GM19328 (cell line): ENCODE results near the gene NUP214.
"Not testable (repeated sequence)": the region's sequence is repeated elsewhere in the genome, so short reads cannot be mapped to it uniquely, and the experiment has no call there.

Source experiments
- ATAC-seq: cut with Tn5 transposase; IDR thresholded peaks from one replicate; pipeline ENCODE4 v1.9.1; 2021; ENCODE audit warnings: mild to moderate bottlenecking, moderate library complexity; ENCODE audit not compliant: unreplicated experiment

NUP214 gene

GRCh38 chr9:131115360-131115742 lies 10.0 kb upstream of the NUP214 start:
- ATAC-seq, result not testable (repeated sequence)

DNA sequence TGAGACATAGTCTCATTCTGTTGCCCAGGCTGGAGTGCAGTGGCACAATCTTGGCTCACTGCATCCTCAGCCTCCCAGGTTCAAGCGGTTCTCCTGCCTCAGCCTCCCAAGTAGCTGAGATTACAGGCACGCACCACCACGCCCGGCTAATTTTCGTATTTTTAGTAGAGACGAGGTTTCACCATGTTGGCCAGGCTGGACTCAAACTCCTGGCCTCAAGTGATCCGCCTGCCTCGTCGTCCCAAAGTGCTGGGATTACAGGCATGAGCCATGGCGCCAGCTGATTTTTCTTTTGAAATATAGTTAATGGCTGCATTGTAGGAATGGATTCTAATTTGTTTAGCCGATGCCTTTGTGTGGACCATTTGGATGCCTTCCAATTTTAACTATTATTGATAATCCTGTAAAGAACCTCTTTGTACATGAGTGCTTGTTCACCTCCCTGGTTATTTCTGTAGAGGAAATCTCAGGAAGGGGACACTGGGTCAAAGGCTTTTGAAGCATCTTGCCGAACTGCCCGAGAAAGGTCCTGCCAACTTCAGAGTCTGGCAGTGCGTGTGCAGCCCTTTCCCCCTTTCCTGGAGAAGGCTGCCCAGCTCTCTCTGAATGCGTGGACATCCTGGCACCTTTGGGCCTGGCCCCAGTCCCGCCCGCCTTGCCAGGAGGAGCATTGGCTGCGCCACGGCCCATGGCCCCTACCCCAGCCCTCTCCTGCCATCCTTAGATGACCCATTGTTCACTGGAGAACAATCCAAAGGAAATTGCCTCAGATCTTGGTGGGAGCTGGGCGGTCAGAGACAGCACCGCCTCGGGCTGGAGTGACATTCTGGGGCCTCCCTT lies 8.9 kb upstream of the NUP214 start:
- no peak for ATAC-seq

GRCh38 chr9:131117121-131117761 lies 8.1 kb upstream of the NUP214 start:
- ATAC-seq, result no peak

- ATAC-seq, result no peak
These were observed 7.6 kb upstream of the NUP214 start for GRCh38 chr9:131117762-131118145.

GRCh38 chr9:131119600-131119999 lies 5.8 kb upstream of the NUP214 start:
- no peak for ATAC-seq

- ATAC-seq, result no peak
These were observed 4.7 kb upstream of the NUP214 start for GRCh38 chr9:131120620-131121228.

DNA sequence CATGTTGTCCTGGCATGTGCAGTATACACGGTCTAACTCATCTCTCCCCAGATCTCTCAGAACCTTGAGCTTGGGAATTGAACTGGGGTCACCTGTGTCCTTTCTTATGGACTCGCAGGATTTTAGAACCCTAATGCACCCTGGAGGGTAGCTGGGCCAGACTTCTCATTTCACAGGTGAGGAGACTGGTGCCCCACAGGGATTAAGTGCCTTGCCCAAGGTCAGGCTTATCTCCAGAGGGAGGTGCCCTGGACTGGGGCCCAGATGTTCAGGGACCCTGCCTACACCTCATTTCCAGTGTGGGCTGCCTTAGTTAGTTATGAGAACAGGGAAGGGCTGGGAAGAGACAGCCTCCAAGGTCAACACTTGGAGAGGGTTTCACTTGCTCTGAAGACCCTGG lies 4.0 kb upstream of the NUP214 start:
- ATAC-seq, result no peak

- no peak for ATAC-seq
These were observed 3.2 kb upstream of the NUP214 start for GRCh38 chr9:131122158-131122557.

- ATAC-seq, result no peak
These were observed 423 bp upstream of the NUP214 start for GRCh38 chr9:131125038-131125287.

DNA sequence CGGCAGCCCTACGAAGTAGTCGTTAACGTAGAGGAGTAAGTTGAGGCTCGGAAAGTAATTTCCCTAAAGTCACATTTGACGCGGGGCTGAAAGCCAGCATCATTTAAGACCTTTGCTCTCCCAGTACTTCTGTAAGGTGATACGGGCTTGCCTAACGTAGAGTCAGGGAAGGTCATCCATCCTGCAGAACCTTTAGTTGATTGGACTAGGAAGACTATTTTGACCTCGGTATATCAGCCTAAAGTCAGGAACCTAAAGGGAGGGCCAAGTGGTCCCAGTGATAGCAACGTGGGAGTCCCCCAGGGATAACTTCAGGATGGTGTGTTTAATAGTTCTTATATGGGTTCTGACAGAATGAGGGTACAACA lies 657 bp downstream of the NUP214 start:
- ATAC-seq, result no peak

GRCh38 chr9:131129183-131129582 lies 3.8 kb downstream of the NUP214 start:
- ATAC-seq, result no peak

- no peak for ATAC-seq
These were observed 13.3 kb downstream of the NUP214 start for GRCh38 chr9:131138676-131139075.

DNA sequence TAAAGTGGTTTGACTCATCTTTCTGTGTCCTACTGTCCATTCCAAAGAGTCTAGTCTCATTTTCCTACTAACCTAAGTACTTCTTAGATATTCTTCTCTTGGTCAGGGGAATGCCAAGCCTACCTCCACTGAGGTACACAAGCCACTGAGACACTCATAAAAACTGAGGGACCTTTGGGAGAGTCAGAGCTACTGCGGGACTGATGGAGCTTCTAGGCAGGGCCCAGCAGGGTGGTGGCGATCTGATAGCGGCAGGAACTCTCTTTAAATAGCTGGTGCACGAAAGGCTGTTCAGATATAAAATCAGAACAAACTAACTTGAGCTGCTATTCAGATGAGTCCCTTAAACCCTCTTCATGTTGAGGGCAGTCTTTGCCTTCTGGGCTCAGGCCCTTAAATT lies 14.7 kb downstream of the NUP214 start:
- no peak for ATAC-seq

DNA sequence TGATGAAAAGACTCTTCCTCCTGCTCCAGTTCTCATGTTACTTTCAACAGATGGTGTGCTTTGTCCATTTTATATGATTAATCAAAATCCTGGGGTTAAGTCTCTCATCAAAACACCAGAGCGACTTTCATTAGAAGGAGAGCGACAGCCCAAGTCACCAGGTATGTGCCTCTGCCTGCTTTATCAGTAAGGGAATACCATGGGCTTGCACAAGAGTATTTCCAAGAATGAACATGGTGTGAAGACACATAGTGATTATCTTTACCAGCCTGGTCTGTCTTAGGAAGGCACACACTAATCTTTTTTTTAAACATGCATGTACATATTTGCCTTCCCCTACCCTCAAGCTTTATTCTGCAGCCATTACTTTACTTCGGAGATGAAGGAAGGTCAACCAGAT lies 15.2 kb downstream of the NUP214 start:
- no peak for ATAC-seq

GRCh38 chr9:131142160-131142559 lies 16.8 kb downstream of the NUP214 start:
- ATAC-seq, result no peak

DNA sequence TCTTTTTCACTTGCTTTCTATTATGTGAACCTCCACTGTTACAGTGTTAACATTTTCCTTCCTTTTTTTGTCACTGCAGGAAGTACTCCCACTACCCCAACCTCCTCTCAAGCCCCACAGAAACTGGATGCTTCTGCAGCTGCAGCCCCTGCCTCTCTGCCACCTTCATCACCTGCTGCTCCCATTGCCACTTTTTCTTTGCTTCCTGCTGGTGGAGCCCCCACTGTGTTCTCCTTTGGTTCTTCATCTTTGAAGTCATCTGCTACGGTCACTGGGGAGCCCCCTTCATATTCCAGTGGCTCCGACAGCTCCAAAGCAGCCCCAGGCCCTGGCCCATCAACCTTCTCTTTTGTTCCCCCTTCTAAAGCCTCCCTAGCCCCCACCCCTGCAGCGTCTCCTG lies 18.8 kb downstream of the NUP214 start:
- no peak for ATAC-seq

DNA sequence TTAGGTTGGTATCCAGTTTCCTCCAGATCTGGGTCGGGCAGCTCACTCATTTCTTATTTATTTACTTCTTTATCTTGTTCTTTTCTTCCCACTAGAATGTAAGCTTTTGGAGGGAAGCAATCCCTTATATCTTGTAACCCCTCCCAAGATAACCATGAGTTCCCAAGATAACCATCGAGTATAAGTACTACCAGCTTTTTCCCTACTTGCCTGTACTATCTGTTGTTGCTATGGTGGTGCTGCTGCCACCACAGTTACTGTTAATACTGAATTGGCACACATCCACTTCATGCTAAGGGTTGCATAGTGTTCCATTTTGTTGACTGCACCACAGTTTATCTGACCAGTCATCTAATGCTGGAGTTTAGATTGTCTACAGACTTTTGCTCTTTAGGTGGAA lies 19.9 kb downstream of the NUP214 start:
- no peak for ATAC-seq

DNA sequence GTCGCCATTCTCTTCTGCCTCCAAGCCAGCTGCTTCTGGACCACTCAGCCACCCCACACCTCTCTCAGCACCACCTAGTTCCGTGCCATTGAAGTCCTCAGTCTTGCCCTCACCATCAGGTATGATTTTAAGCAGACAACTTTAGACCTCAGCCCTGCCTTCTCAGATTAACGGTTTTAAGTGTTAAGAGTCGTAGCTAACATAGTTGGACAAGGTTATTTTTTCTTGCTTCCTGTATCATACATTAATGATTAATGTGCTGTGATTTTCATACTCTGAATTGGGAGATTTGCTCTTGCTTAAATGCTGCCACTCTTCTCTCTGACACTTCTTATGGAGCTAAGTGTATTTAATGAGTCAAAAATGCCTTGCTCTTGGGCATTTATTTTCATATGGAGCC lies 20.8 kb downstream of the NUP214 start:
- no peak for ATAC-seq

- ATAC-seq, result no peak
These were observed 22.9 kb downstream of the NUP214 start for GRCh38 chr9:131148276-131148675.

DNA sequence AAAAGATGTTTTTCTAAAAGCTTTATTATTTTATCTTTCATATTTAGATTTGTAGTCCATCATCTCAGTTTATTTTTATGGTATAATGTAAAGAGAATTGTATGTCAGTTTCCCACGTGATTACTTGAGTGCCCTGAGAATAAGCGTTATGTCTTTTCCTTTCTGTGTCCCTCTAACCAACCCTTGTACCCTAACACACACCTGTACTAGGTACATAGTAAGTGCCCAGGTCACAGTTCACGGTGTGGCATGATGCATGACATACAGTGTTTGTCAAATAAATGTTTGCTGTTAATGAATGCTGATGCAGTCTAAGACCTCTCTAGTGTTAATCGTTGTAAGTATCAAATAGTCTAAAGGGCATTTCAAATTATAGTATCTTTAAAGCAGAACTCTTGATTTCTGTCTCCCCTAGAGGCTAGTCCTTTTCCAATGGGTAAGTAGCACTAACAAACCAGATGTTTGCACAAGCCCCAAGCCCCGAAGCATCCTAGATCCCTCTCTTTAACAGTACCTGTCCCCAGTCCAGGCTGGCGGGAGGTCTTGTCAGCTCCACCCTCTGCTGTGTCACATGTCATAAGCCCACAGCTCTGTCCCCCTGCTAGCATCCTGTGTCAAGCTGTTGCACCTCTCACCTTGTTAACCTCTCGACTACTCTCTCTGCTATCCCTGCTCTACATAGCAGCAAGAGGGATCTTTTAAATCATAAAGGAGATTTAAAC lies 23.7 kb downstream of the NUP214 start:
- ATAC-seq, result no peak

GRCh38 chr9:131149688-131150053 lies 24.3 kb downstream of the NUP214 start:
- no peak for ATAC-seq

GRCh38 chr9:131153595-131153994 lies 28.2 kb downstream of the NUP214 start:
- no peak for ATAC-seq
